HCT116 (cell line): Measurements from ENCODE around the gene NKTR. TPM values are rescaled to one million over a fixed set of nuclear protein-coding genes. Genes with fewer than 3 reads are reported as not detected.

Experiments
- ATAC-seq: fragments of 200-7000 bp; cut with Tn5 transposase; 2 replicates; pipeline ENCODE4 v1.9.1; 2020; ENCODE audit warnings: mild to moderate bottlenecking, moderate library complexity
- BruUV-seq: library from RNA; stranded (reverse); fragments of 400-500 nt; replicated peaks from 2 replicates; lab custom pipeline; 2021; lab: Mats Ljungman, UMichigan
- CTCF ChIA-PET: fragments of 300-600 bp; sonication (Branson Sonifier 250); formaldehyde crosslinking; loops from one replicate; lab custom pipeline; 2021; ENCODE audit warnings: antibody characterized with exemption; lab: Charles Lee
- POLR2A ChIA-PET: fragments of 300-600, 350-600 bp; sonication (Branson Sonifier 250); formaldehyde crosslinking; loops from one replicate; lab custom pipeline; 2021; ENCODE audit warnings: antibody characterized with exemption; lab: Charles Lee
- RAD21 ChIA-PET, 2 experiments: fragments of 300-600 bp; sonication (Branson Sonifier 250); formaldehyde crosslinking; loops; one replicate each; lab custom pipeline; 2023; ENCODE audit warnings: low total read pairs in 2 of 2; ENCODE audit not compliant: uncharacterized antibody in 2 of 2, unreplicated experiment in 2 of 2, low non-redundant PET in 1 of 2; lab: Charles Lee
- DNase-seq: peaks from one replicate; pipeline ENCODE4 v3.0.0-alpha.2; 2010; ENCODE audit warnings: low read depth, low spot score
- H2AFZ ChIP-seq: fragments of 200-600 bp; shearing (Covaris generic), sonication (generic); 2 replicates; pipeline ENCODE4 v1.6.1; 2017; ENCODE audit warnings: low read depth, mixed run types, mixed read lengths, antibody characterized with exemption, low read length; ENCODE audit not compliant: poor library complexity, severe bottlenecking
- H3K27ac ChIP-seq: 2 replicates; pipeline ENCODE4 v1.5.1; 2012; ENCODE audit warnings: low read depth, low read length
- H3K27me3 ChIP-seq: fragments of 200-600 bp; sonication (generic); 2 replicates; pipeline ENCODE4 v1.6.1; 2016; ENCODE audit warnings: mixed run types, low read length, mixed read lengths; ENCODE audit not compliant: insufficient read depth
- H3K36me3 ChIP-seq, 2 experiments: fragments of 200-500 bp in 1 of 2; fragments of 200-600 bp in 1 of 2; sonication (Bioruptor generic) in 1 of 2; sonication (generic) in 1 of 2; 2 replicates each; pipeline versions ENCODE4 v1.5.1 to v1.6.1; 2014 to 2016; ENCODE audit warnings: low read length in 2 of 2, inconsistent platforms in 1 of 2, mixed read lengths in 1 of 2, mixed run types in 1 of 2; ENCODE audit not compliant: insufficient read depth in 2 of 2, control insufficient read depth in 1 of 2
- H3K4me1 ChIP-seq, 2 experiments: fragments of 200-600 bp in 1 of 2; sonication (generic) in 1 of 2; 2 replicates each; pipeline versions ENCODE4 v1.5.1 to v1.6.1; 2012 to 2017; ENCODE audit warnings: low read length in 2 of 2, inconsistent platforms in 1 of 2, mild to moderate bottlenecking in 1 of 2, mixed read lengths in 1 of 2, mixed run types in 1 of 2, moderate library complexity in 1 of 2; ENCODE audit not compliant: insufficient read depth in 2 of 2, control insufficient read depth in 1 of 2
- H3K4me2 ChIP-seq: fragments of 200-600 bp; sonication (generic); 2 replicates; pipeline ENCODE4 v1.6.1; 2017; ENCODE audit warnings: mixed run types, low read length, mixed read lengths
- H3K4me3 ChIP-seq, 2 experiments: fragments of 200-600 bp in 1 of 2; sonication (generic) in 1 of 2; replicated peaks in 1 of 2; 2 replicates each; pipeline ENCODE4 v1.5.1; 2011 to 2016; ENCODE audit warnings: low read length in 2 of 2, control low read depth in 1 of 2, low read depth in 1 of 2, mild to moderate bottlenecking in 1 of 2, mixed read lengths in 1 of 2, mixed run types in 1 of 2
- H3K79me2 ChIP-seq: fragments of 200-600 bp; sonication (generic); 2 replicates; pipeline ENCODE4 v1.6.1; 2017; ENCODE audit warnings: mild to moderate bottlenecking, mixed run types, low read length, moderate library complexity, mixed read lengths; ENCODE audit not compliant: insufficient read depth
- H3K9ac ChIP-seq: fragments of 200-600 bp; sonication (generic); 2 replicates; pipeline ENCODE4 v1.6.1; 2016; ENCODE audit warnings: low read length, mixed read lengths
- H3K9me2 ChIP-seq: fragments of 200-600 bp; sonication (generic), shearing (Covaris generic); 2 replicates; pipeline ENCODE4 v1.6.1; 2017; ENCODE audit warnings: mixed run types, mild to moderate bottlenecking, moderate library complexity; ENCODE audit not compliant: insufficient read depth
- H3K9me3 ChIP-seq, 2 experiments: fragments of 200-500 bp in 1 of 2; fragments of 200-600 bp in 1 of 2; sonication (Bioruptor generic) in 1 of 2; sonication (generic) in 1 of 2; 2 replicates each; pipeline ENCODE4 v1.6.1; 2014 to 2017; ENCODE audit warnings: low read length in 2 of 2, mixed read lengths in 2 of 2, inconsistent platforms in 1 of 2, low read depth in 1 of 2, mild to moderate bottlenecking in 1 of 2, mixed run types in 1 of 2, moderate library complexity in 1 of 2; ENCODE audit not compliant: control insufficient read depth in 1 of 2, insufficient read depth in 1 of 2
- H4K20me1 ChIP-seq: fragments of 200-600 bp; sonication (generic), shearing (Covaris generic); 2 replicates; pipeline ENCODE4 v1.6.1; 2017; ENCODE audit warnings: mixed run types, mild to moderate bottlenecking, moderate library complexity; ENCODE audit not compliant: insufficient read depth
- CEBPB ChIP-seq: IDR thresholded peaks from 2 replicates; pipeline ENCODE4 v1.6.1; 2012; ENCODE audit warnings: low read depth
- EGR1 ChIP-seq: IDR thresholded peaks from 2 replicates; pipeline ENCODE4 v1.6.1; 2012; ENCODE audit warnings: low read depth
- ELF1 ChIP-seq: IDR thresholded peaks from 2 replicates; pipeline ENCODE4 v1.6.1; 2012; ENCODE audit warnings: low read depth, borderline replicate concordance
- EZH2phosphoT487 ChIP-seq: fragments of 200-600 bp; IDR thresholded peaks from 2 replicates; pipeline ENCODE4 v1.6.1; 2018; ENCODE audit warnings: antibody characterized with exemption, borderline replicate concordance
- FOSL1 ChIP-seq: IDR thresholded peaks from 2 replicates; pipeline ENCODE4 v1.6.1; 2012; ENCODE audit warnings: low read depth
- JUND ChIP-seq: IDR thresholded peaks from 2 replicates; pipeline ENCODE4 v1.6.1; 2012
- POLR2A ChIP-seq: IDR thresholded peaks from 2 replicates; pipeline ENCODE4 v1.7.0; 2011; ENCODE audit warnings: borderline replicate concordance; ENCODE audit not compliant: insufficient read depth, insufficient read length; ENCODE audit errors: extremely low read depth
- POLR2AphosphoS5 ChIP-seq: IDR thresholded peaks from 2 replicates; pipeline ENCODE4 v1.6.1; 2011; ENCODE audit warnings: mild to moderate bottlenecking, low read depth, low read length, moderate library complexity
- RAD21 ChIP-seq: IDR thresholded peaks from 2 replicates; pipeline ENCODE4 v1.6.1; 2012; ENCODE audit warnings: low read depth, mild to moderate bottlenecking
- SIN3A ChIP-seq: IDR thresholded peaks from 2 replicates; pipeline ENCODE4 v1.6.1; 2012; ENCODE audit warnings: low read depth
- SP1 ChIP-seq: IDR thresholded peaks from 2 replicates; pipeline ENCODE4 v1.6.1; 2012; ENCODE audit warnings: low read depth
- TCF7L2 ChIP-seq: IDR thresholded peaks from 2 replicates; pipeline ENCODE4 v1.7.0; 2011; ENCODE audit warnings: borderline replicate concordance, inconsistent platforms; ENCODE audit not compliant: insufficient read depth, insufficient read length; ENCODE audit errors: extremely low read depth
- YY1 ChIP-seq: IDR thresholded peaks from 2 replicates; pipeline ENCODE4 v1.6.1; 2011; ENCODE audit warnings: low read length, low read depth, moderate library complexity, mild to moderate bottlenecking; ENCODE audit not compliant: insufficient replicate concordance; ENCODE audit errors: extremely low read depth
- ZFX ChIP-seq: fragments of 450-650 bp; IDR thresholded peaks from 2 replicates; pipeline ENCODE4 v1.6.1; 2017
- ZNF274 ChIP-seq: fragments of 200-500 bp; sonication (Bioruptor generic); IDR thresholded peaks from 2 replicates; pipeline ENCODE4 v1.6.1; 2014; ENCODE audit warnings: mild to moderate bottlenecking, low read depth, low read length, inconsistent platforms
- intact Hi-C: fragments of 100-400 bp; cut with micrococcal nuclease; formaldehyde crosslinking; loops from 2 replicates; pipeline ENCODE4 v1.10.0; 2022
- total RNA-seq: library from RNA; stranded (reverse); gene quantifications from one replicate; pipeline ENCODE4 v1.2.1, GENCODE V29; 2021; ENCODE audit not compliant: unreplicated experiment
- TF ChIP-seq, protein P1 (sequence below): IDR thresholded peaks from 2 replicates; pipeline ENCODE4 v1.6.1; 2012
- TF ChIP-seq, protein P2 (sequence below): IDR thresholded peaks from 2 replicates; pipeline ENCODE4 v1.6.1; 2012
- TF ChIP-seq, protein P3 (sequence below), 3 experiments: fragments of 200-600 bp in 1 of 3; sonication (generic) in 1 of 3; IDR thresholded peaks in 2 of 3; conservative IDR thresholded peaks in 1 of 3; 2 replicates each; pipeline ENCODE4 v1.5.1; 2012 to 2017; ENCODE audit warnings: low read depth in 2 of 3, low read length in 2 of 3, antibody characterized with exemption in 1 of 3, borderline replicate concordance in 1 of 3, control low read depth in 1 of 3, mild to moderate bottlenecking in 1 of 3, mixed read lengths in 1 of 3, mixed run types in 1 of 3, moderate library complexity in 1 of 3; ENCODE audit not compliant: insufficient read depth in 1 of 3

NKTR gene
- total RNA-seq, 1 experiment from 2014 or later: 59.7 TPM

DNA sequence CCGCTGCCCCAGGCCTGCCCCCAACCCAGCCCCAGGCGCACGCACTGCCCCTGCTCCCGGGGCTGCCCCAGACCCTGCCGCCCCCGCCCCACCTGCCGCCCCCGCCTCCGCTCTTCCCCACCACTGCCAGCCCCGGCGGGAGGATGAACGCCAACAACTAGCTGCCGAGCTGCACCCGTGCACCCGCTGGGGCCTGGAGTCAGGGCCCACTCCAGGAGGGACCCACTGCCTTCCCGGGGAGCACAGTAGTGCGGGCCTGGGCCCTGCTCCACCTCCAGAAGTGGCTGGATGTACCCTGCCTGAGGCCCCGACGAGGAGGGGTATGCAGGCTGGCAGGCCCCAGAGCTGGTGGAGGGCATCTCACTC is 63.9 kb downstream of the NKTR start:
- H3K9me3 ChIP-seq: no peaks in the 10 kb centered on the region
- H3K27ac ChIP-seq: no peak overlapping the region
- intact Hi-C loops: no loop called here
- H3K9me2 ChIP-seq: no peaks in the 10 kb centered on the region
- no peaks in the 10 kb centered on the region for H3K79me2 ChIP-seq
- H3K36me3 ChIP-seq: 0 out of 4 replicates have a peak, but pooled peaks cover 0 to 3% of the 10 kb centered on the region in 2 experiments
- no peaks in the 10 kb centered on the region for H3K4me1 ChIP-seq
- H4K20me1 ChIP-seq: no peaks in the 10 kb centered on the region
- no peak overlapping the region for H2AFZ ChIP-seq
- BruUV-seq: no TSS peak
- no peak for DNase-seq
- no peak overlapping the region for H3K4me3 ChIP-seq
- TF ChIP-seq FOSL1 (no peak), YY1 (no peak), ZNF274 (no peak), POLR2AphosphoS5 (no peak), ZFX (no peak), SP1 (no peak), CEBPB (no peak), EZH2phosphoT487 (no peak), RAD21 (no peak)
- TF ChIP-seq, protein P1, sequence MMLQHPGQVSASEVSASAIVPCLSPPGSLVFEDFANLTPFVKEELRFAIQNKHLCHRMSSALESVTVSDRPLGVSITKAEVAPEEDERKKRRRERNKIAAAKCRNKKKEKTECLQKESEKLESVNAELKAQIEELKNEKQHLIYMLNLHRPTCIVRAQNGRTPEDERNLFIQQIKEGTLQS: no peak
- TF ChIP-seq, all 23 proteins: peak for 0
- no peak for ATAC-seq
- no peak overlapping the region for H3K9ac ChIP-seq
- ChIA-PET RAD21 (no interaction called here), POLR2A (no interaction called here), CTCF (no interaction called here)
- H3K4me2 ChIP-seq: no peak overlapping the region
- no peaks in the 10 kb centered on the region for H3K27me3 ChIP-seq

DNA sequence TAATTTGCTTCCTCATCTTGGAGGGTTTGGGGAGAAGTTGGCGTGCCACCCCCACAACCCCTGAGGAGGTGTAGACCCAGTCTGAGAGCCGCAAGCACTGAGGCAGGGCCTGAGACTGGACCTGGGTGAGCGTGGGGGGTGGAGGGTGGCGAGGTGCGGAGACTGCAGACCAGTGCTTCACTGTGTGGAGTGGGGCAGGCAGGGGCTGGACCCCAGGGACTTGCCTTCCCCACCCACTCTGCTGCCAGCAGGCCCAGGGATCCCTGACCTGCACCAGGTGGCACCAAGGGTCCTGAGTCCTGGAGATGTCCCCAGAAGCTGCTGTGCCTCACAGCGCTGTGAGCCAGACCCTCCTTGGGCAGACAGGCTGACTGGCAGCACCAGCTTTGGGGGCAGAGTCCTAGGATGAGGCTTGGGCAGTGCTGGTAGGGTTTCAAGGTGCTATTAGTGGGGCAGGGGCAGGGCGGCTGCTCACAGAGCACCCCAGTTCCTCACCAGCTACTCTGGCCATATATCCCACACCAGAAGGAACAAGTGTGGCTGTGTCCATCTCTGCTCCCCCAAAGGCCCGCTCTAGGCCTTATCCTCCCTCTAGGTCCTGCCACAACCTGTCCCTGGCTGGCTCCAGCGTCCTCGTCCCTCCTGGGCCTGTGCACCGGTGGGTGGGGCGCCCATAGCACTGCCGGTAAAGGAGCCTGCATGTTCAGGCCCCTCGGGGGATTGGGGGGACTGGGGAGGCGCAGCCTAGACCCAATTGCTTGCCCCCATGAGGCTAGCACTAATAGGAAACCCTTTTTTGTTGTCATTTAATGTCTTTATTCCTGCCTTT is 64.8 kb downstream of the NKTR start:
- Histone ChIP-seq H3K4me1 (no peaks in the 10 kb centered on the region), H3K9me3 (no peaks in the 10 kb centered on the region), H3K4me3 (no peak overlapping the region), H3K36me3 (0 out of 4 replicates have a peak, but pooled peaks cover 0 to 3% of the 10 kb centered on the region in 2 experiments), H3K27me3 (no peaks in the 10 kb centered on the region), H3K9me2 (no peaks in the 10 kb centered on the region), H2AFZ (no peak overlapping the region), H3K27ac (no peak overlapping the region), H3K9ac (no peak overlapping the region), H3K79me2 (no peaks in the 10 kb centered on the region), H3K4me2 (no peak overlapping the region), H4K20me1 (no peaks in the 10 kb centered on the region)
- DNase-seq (no peak), ATAC-seq (no peak)
- no TSS peak for BruUV-seq
- ChIA-PET POLR2A (no interaction called here), RAD21 (no interaction called here), CTCF (no interaction called here)
- intact Hi-C loops: no loop called here
- no peak for TF ChIP-seq FOSL1
- TF ChIP-seq SP1: no peak
- no peak for TF ChIP-seq SIN3A
- TF ChIP-seq JUND: no peak
- TF ChIP-seq ZNF274: no peak
- no peak for TF ChIP-seq YY1
- TF ChIP-seq EGR1: no peak
- no peak for TF ChIP-seq ELF1
- TF ChIP-seq, protein P2, sequence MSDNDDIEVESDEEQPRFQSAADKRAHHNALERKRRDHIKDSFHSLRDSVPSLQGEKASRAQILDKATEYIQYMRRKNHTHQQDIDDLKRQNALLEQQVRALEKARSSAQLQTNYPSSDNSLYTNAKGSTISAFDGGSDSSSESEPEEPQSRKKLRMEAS: no peak
- no peak for TF ChIP-seq POLR2A
- TF ChIP-seq, protein P3, sequence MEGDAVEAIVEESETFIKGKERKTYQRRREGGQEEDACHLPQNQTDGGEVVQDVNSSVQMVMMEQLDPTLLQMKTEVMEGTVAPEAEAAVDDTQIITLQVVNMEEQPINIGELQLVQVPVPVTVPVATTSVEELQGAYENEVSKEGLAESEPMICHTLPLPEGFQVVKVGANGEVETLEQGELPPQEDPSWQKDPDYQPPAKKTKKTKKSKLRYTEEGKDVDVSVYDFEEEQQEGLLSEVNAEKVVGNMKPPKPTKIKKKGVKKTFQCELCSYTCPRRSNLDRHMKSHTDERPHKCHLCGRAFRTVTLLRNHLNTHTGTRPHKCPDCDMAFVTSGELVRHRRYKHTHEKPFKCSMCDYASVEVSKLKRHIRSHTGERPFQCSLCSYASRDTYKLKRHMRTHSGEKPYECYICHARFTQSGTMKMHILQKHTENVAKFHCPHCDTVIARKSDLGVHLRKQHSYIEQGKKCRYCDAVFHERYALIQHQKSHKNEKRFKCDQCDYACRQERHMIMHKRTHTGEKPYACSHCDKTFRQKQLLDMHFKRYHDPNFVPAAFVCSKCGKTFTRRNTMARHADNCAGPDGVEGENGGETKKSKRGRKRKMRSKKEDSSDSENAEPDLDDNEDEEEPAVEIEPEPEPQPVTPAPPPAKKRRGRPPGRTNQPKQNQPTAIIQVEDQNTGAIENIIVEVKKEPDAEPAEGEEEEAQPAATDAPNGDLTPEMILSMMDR (IDR thresholded peaks at IDR 0.05 in 2 of 3, conservative IDR thresholded peaks at IDR 0.05 in 1 of 3; ENCODE audit: borderline replicate concordance in 1 of 3, insufficient read depth in 1 of 3, low read depth in 2 of 3, low read length in 2 of 3): no peak
- TF ChIP-seq POLR2AphosphoS5: no peak
- no peak for TF ChIP-seq TCF7L2
